Measurements from ENCODE around the gene PRDM7. TPM values are rescaled to one million over a fixed set of nuclear protein-coding genes. Genes with fewer than 3 reads are reported as not detected.

Gene PRDM7
- total RNA-seq, 1 experiment from 2014 or later, result not detected

- ChIA-PET POLR2A (ENCODE audit: unreplicated experiment) (no interaction called here), CTCF (no interaction called here)
- TF ChIP-seq CTCF (conservative IDR thresholded peaks at IDR 0.05; ENCODE audit: low read depth, low read length) (no peak), EZH2phosphoT487 (IDR thresholded peaks at IDR 0.05; ENCODE audit: borderline replicate concordance, low read length) (no peak), EZH2 (IDR thresholded peaks at IDR 0.05; ENCODE audit: low read length, unreplicated experiment) (no peak)
- Histone ChIP-seq H3K27me3 (ENCODE audit: low read length) (no peaks in the 10 kb centered on the region), H4K20me1 (ENCODE audit: low read length) (no peaks in the 10 kb centered on the region), H3K4me3 (ENCODE audit: low read length) (no peak overlapping the region), H3F3A (ENCODE audit: low read length, unreplicated experiment) (no peaks in the 10 kb centered on the region), H3K36me3 (ENCODE audit: low read depth, low read length) (no peaks in the 10 kb centered on the region), H3K9me3 (ENCODE audit: low read length) (no peaks in the 10 kb centered on the region), H3K4me1 (ENCODE audit: insufficient read depth, low read length) (peaks cover 14% of the 10 kb centered on the region), H3K27ac (ENCODE audit: low read length) (no peak overlapping the region), H2AFZ (ENCODE audit: low read length) (no peak overlapping the region), H3K79me2 (ENCODE audit: low read length) (no peaks in the 10 kb centered on the region), H3K4me2 (ENCODE audit: low read length) (no peak overlapping the region), H3K9me2 (replicated peaks; ENCODE audit: low read length) (no peaks in the 10 kb centered on the region), H3K9ac (ENCODE audit: low read length) (no peak overlapping the region)
- intact Hi-C loops (cut with micrococcal nuclease), result no loop called here
- BruUV-seq (replicated peaks), result no TSS peak
- ATAC-seq (no peak), DNase-seq (no peak)
Observed at GRCh38 chr16:90015586-90016338, 61.4 kb downstream of the PRDM7 start.

GRCh38 chr16:90012991-90013745 is 64.0 kb downstream of the PRDM7 start:
- no peak overlapping the region for H3K27ac ChIP-seq (ENCODE audit: low read length)
- ATAC-seq (no peak), DNase-seq (no peak)
- no peak overlapping the region for H3K4me2 ChIP-seq (ENCODE audit: low read length)
- H2AFZ ChIP-seq (ENCODE audit: low read length), result no peak overlapping the region
- no peaks in the 10 kb centered on the region for H3K27me3 ChIP-seq (ENCODE audit: low read length)
- BruUV-seq (replicated peaks), result no TSS peak
- intact Hi-C loops (cut with micrococcal nuclease), result no loop called here
- no peaks in the 10 kb centered on the region for H3F3A ChIP-seq (ENCODE audit: low read length, unreplicated experiment)
- H3K79me2 ChIP-seq (ENCODE audit: low read length), result no peaks in the 10 kb centered on the region
- ChIA-PET CTCF (no interaction called here), POLR2A (ENCODE audit: unreplicated experiment) (no interaction called here)
- H3K9ac ChIP-seq (ENCODE audit: low read length), result no peak overlapping the region
- no peaks in the 10 kb centered on the region for H3K9me3 ChIP-seq (ENCODE audit: low read length)
- no peaks in the 10 kb centered on the region for H3K36me3 ChIP-seq (ENCODE audit: low read depth, low read length)
- TF ChIP-seq CTCF (conservative IDR thresholded peaks at IDR 0.05; ENCODE audit: low read depth, low read length) (no peak), EZH2phosphoT487 (IDR thresholded peaks at IDR 0.05; ENCODE audit: borderline replicate concordance, low read length) (no peak), EZH2 (IDR thresholded peaks at IDR 0.05; ENCODE audit: low read length, unreplicated experiment) (no peak)
- H4K20me1 ChIP-seq (ENCODE audit: low read length), result no peaks in the 10 kb centered on the region
- H3K9me2 ChIP-seq (replicated peaks; ENCODE audit: low read length), result no peaks in the 10 kb centered on the region
- H3K4me3 ChIP-seq (ENCODE audit: low read length), result no peak overlapping the region
- H3K4me1 ChIP-seq (ENCODE audit: insufficient read depth, low read length), result peaks cover 4% of the 10 kb centered on the region; the same call in 1 of the 2 replicates
